GM10248 (cell line): ENCODE results near the gene KCNK18.
A peak's percentile ranks its signal among the peaks of the same experiment; 100 is the strongest.
"Not testable (repeated sequence)": the region's sequence is repeated elsewhere in the genome, so short reads cannot be mapped to it uniquely, and the experiment has no call there.

ENCODE experiments used
- CTCF ChIA-PET: fragments of 300-600 bp; sonication (Branson Sonifier 250); formaldehyde crosslinking; extraction: SDS; loops from one replicate; lab custom pipeline; 2021; ENCODE audit warnings: antibody characterized with exemption; lab: Yijun Ruan, JAX
- POLR2A ChIA-PET: fragments of 350-650 bp; sonication (Branson Sonifier 250); formaldehyde crosslinking; extraction: SDS; loops from one replicate; lab custom pipeline; 2020; ENCODE audit warnings: antibody characterized with exemption; lab: Yijun Ruan, JAX
- DNase-seq: peaks from one replicate; pipeline ENCODE4 v3.0.0; 2012; ENCODE audit errors: extremely low spot score
- CTCF ChIP-seq: IDR thresholded peaks from 2 replicates; pipeline ENCODE4 v1.5.1; 2012; ENCODE audit warnings: mild to moderate bottlenecking, low read depth; ENCODE audit errors: extremely low read depth, missing control alignments, control extremely low read depth

Gene KCNK18

DNA sequence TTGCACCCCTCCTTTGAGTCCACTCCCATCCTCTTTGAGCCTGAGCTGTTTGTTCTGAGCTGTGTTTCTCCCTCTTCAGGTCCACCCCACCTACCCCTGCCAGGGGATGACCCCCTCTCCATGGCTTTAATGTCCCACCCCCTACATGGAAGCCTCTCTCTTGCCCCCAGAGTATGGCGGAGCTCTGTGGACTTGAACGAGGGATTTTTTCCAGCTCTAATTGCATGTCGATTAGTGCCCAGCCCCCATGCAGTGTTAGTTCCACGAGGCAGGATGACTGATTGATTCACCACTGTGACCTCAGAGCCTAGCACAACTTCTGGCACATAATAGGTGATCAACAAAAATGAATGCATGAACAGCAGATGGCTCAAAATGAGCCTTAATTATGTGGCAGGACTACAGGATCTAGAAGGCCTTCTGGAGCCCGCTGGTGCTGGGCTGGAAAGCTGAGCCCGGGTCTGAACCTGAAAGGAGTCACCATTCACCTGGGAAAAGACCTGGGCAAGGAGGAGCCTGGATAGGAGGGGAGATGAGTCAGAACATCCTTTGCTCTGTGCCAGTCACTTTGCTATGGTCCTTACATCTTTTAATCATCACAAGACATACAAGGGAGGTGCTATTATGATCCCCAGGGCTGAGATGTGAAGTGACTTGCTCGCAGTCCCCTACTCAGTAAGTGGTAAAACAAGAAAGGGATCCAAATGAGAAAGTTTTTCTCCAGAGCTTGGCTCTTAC lies 26.6 kb downstream of the KCNK18 start:
- TF ChIP-seq CTCF, result no peak
- DNase-seq, result no peak
- ChIA-PET CTCF (interaction anchor here (1.0 to 1.4 kb wide), 3 partner anchors 21 to 1007 kb away, joined by 3 to 4 read pairs (median 3); no protein-coding TSS in a partner anchor), POLR2A (no interaction called here)

GRCh38 chr10:117224881-117225280 lies 27.6 kb downstream of the KCNK18 start:
- POLR2A ChIA-PET, result no interaction called here
- CTCF ChIA-PET, result interaction anchor here (1.4 to 3.4 kb wide), 4 partner anchors 8 to 94 kb away, joined by 3 to 25 read pairs (median 4); no protein-coding TSS in a partner anchor
- DNase-seq, result no peak
- TF ChIP-seq CTCF, result no peak

GRCh38 chr10:117226813-117227451 lies 29.6 kb downstream of the KCNK18 start:
- CTCF ChIA-PET, result interaction anchor here (1.1 to 3.4 kb wide), 5 partner anchors 10 to 216 kb away, joined by 3 to 25 read pairs (median 4); no protein-coding TSS in a partner anchor
- peak; percentile 53 for DNase-seq
- POLR2A ChIA-PET, result no interaction called here
- TF ChIP-seq CTCF, result peak; percentile 57

DNA sequence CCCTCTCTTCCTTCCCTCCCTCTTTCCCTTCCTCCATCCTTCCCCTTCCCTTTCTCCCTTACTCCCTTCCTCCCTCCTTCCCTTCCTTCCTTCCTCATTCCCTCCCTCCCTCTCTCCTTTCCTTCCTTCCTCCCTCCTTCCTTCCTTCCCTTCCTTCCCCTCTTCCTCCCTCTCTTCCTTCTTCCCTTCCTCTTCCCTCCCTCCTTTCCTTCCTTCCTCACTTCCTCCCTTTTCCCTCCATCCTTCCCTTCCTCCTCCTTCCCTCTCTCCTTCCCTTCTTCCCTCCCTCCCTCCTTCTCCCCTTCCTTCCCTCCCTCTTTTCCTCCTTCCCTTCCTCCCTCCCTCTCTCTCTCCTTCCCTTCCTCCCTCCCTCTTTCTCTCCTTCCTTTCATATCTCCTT lies 30.9 kb downstream of the KCNK18 start:
- CTCF ChIA-PET, result interaction anchor here (3.4 kb wide), 1 partner anchor 11 kb away, joined by 25 read pairs; no protein-coding TSS in a partner anchor

GRCh38 chr10:117230107-117230506 lies 32.8 kb downstream of the KCNK18 start:
- POLR2A ChIA-PET, DNase-seq: not testable (repeated sequence)
- CTCF ChIA-PET, result interaction anchor here (1.9 kb wide), 1 partner anchor 13 kb away, joined by 13 read pairs; no protein-coding TSS in a partner anchor

More for the DNA sequence above, 30.9 kb downstream of the KCNK18 start:
- POLR2A ChIA-PET, result no interaction called here
- DNase-seq, result no peak
- no peak for TF ChIP-seq CTCF

- ChIA-PET POLR2A (no interaction called here), CTCF (no interaction called here)
- DNase-seq, result no peak
- TF ChIP-seq CTCF, result no peak
Measured at GRCh38 chr10:117237401-117237991, 40.2 kb downstream of the KCNK18 start.
